K562 (cell line): ENCODE results near the gene EDEM2. TPM values are rescaled to one million over a fixed set of nuclear protein-coding genes. Genes with fewer than 3 reads are reported as not detected.

Source experiments
- ATAC-seq: fragments of 200-7000 bp; cut with Tn5 transposase; 3 replicates; pipeline ENCODE4 v1.9.1; 2020; ENCODE audit warnings: moderate library complexity
- BruUV-seq: library from RNA; stranded (reverse); fragments of 400-500 nt; replicated peaks from 2 replicates; lab custom pipeline; 2021; lab: Mats Ljungman, UMichigan
- CTCF ChIA-PET: fragments of 300-600 bp; formaldehyde crosslinking; extraction: SDS; loops from one replicate; lab custom pipeline; 2021; ENCODE audit warnings: low intra/inter-chr PET ratio; lab: Yijun Ruan, JAX
- POLR2A ChIA-PET: fragments of 300-600, 350-650 bp; sonication (Branson Sonifier 250); formaldehyde crosslinking; extraction: SDS; loops from one replicate; lab custom pipeline; 2021; ENCODE audit warnings: antibody characterized with exemption, inconsistent platforms; lab: Yijun Ruan, JAX
- DNase-seq, 4 experiments: peaks; one replicate each; pipeline versions ENCODE4 v3.0.0 to v3.0.0-alpha.2; 2011 to 2018; ENCODE audit warnings: low spot score in 3 of 4, mixed read lengths in 3 of 4; ENCODE audit errors: extremely low read depth in 1 of 4
- FAIRE-seq: peaks from 2 replicates; lab custom pipeline; 2011; peaks lifted over from hg19 to GRCh38; lab: Jason Lieb, UNC
- H2AFZ ChIP-seq: 2 replicates; pipeline ENCODE4 v1.6.0; 2011; ENCODE audit warnings: low read depth, low read length, control low read depth, inconsistent platforms
- H3K27ac ChIP-seq: fragments of 200-600 bp; 3 replicates; pipeline ENCODE4 v1.8.0; 2011; ENCODE audit warnings: low read depth, mild to moderate bottlenecking, control low read depth, inconsistent platforms, low read length, moderate library complexity, mixed read lengths; ENCODE audit errors: extremely low read depth
- H3K27me3 ChIP-seq, 2 experiments: fragments of 300-600 bp in 1 of 2; 2 replicates in 1 of 2; 3 replicates in 1 of 2; pipeline versions ENCODE4 v1.6.0 to v1.8.0; 2011; ENCODE audit warnings: inconsistent platforms in 2 of 2, low read length in 2 of 2, mild to moderate bottlenecking in 1 of 2, mixed read lengths in 1 of 2, moderate library complexity in 1 of 2; ENCODE audit not compliant: control insufficient read depth in 2 of 2, insufficient read depth in 2 of 2
- H3K36me3 ChIP-seq: fragments of 300-600 bp; 3 replicates; pipeline ENCODE4 v1.8.0; 2011; ENCODE audit warnings: mild to moderate bottlenecking, low read length, inconsistent platforms; ENCODE audit not compliant: control insufficient read depth, insufficient read depth
- H3K4me1 ChIP-seq, 2 experiments: fragments of 200-600 bp in 1 of 2; replicated peaks in 1 of 2; 2 replicates in 1 of 2; 3 replicates in 1 of 2; pipeline versions ENCODE4 v1.5.1 to v1.8.0; 2011; ENCODE audit warnings: inconsistent platforms in 2 of 2, low read length in 2 of 2, mild to moderate bottlenecking in 1 of 2, mixed read lengths in 1 of 2, moderate library complexity in 1 of 2; ENCODE audit not compliant: control insufficient read depth in 2 of 2, insufficient read depth in 2 of 2
- H3K4me2 ChIP-seq: 2 replicates; pipeline ENCODE4 v1.6.1; 2011; ENCODE audit warnings: low read length, control low read depth, inconsistent platforms, mixed read lengths; ENCODE audit not compliant: insufficient read depth
- H3K4me3 ChIP-seq: fragments of 200-600 bp; sonication (generic), shearing (Covaris generic); 2 replicates; pipeline ENCODE4 v1.5.1; 2016; ENCODE audit warnings: control low read depth, inconsistent platforms
- H3K79me2 ChIP-seq: fragments of 200-600 bp; 3 replicates; pipeline ENCODE4 v1.8.0; 2011; ENCODE audit warnings: low read length, inconsistent platforms; ENCODE audit not compliant: control insufficient read depth, insufficient read depth
- H3K9ac ChIP-seq, 2 experiments: 2 replicates each; pipeline versions ENCODE4 v1.6.0 to v1.6.1; 2011; ENCODE audit warnings: low read depth in 2 of 2, low read length in 2 of 2, control low read depth in 1 of 2, inconsistent platforms in 1 of 2, mild to moderate bottlenecking in 1 of 2, mixed read lengths in 1 of 2; ENCODE audit not compliant: insufficient read depth in 1 of 2
- H3K9me1 ChIP-seq: one replicate; pipeline ENCODE4 v1.6.0; 2011; ENCODE audit warnings: inconsistent platforms, mild to moderate bottlenecking, low read length, moderate library complexity; ENCODE audit not compliant: control insufficient read depth, insufficient read depth
- H3K9me3 ChIP-seq: replicated peaks from 2 replicates; pipeline ENCODE4 v1.5.1; 2011; ENCODE audit warnings: low read depth, low read length, inconsistent platforms; ENCODE audit not compliant: control insufficient read depth, insufficient read depth
- H4K20me1 ChIP-seq: replicated peaks from 2 replicates; pipeline ENCODE4 v1.6.1; 2011; ENCODE audit warnings: low read length, inconsistent platforms, mixed read lengths; ENCODE audit not compliant: control insufficient read depth, insufficient read depth
- BMI1 ChIP-seq: fragments of 150-350 bp; IDR thresholded peaks from 2 replicates; pipeline ENCODE4 v1.6.1; 2014; ENCODE audit warnings: low read length
- CEBPB ChIP-seq: fragments of 450-650 bp; IDR thresholded peaks from 2 replicates; pipeline ENCODE4 v1.6.1; 2016; ENCODE audit warnings: missing genetic modification characterization, missing compliant biosample characterization
- CEBPG ChIP-seq, 3 experiments: fragments of 200-800 bp in 1 of 3; sonication (Bioruptor generic) in 1 of 3; sonication (generic) in 1 of 3; formaldehyde crosslinking in 1 of 3; IDR thresholded peaks in 2 of 3; conservative IDR thresholded peaks in 1 of 3; 2 replicates each; pipeline versions ENCODE4 v1.6.1 to v1.8.0; 2016 to 2022; ENCODE audit warnings: missing compliant biosample characterization in 2 of 3, missing genetic modification characterization in 2 of 3, mild to moderate bottlenecking in 1 of 3, missing genetic modification reagents in 1 of 3
- HMG20A ChIP-seq: fragments of 450-650 bp; formaldehyde crosslinking; conservative IDR thresholded peaks from 2 replicates; pipeline ENCODE4 v1.4.0; 2020; ENCODE audit warnings: mild to moderate bottlenecking, mixed read lengths
- MEIS2 ChIP-seq: fragments of 450-650 bp; IDR thresholded peaks from 2 replicates; pipeline ENCODE4 v1.6.1; 2014; ENCODE audit warnings: mild to moderate bottlenecking; ENCODE audit not compliant: partially characterized antibody
- NCOR1 ChIP-seq: fragments of 450-650 bp; IDR thresholded peaks from 2 replicates; pipeline ENCODE4 v1.6.1; 2016; ENCODE audit warnings: mild to moderate bottlenecking, moderate library complexity
- POLR2G ChIP-seq: fragments of 200-400 bp; formaldehyde crosslinking; IDR thresholded peaks from 2 replicates; pipeline ENCODE4 v1.6.1; 2017; ENCODE audit warnings: low read depth, mild to moderate bottlenecking, antibody characterized with exemption, low read length, moderate library complexity
- ZBTB17 ChIP-seq: fragments of 450-650 bp; formaldehyde crosslinking; IDR thresholded peaks from 2 replicates; pipeline ENCODE4 v1.4.0; 2020; ENCODE audit warnings: mild to moderate bottlenecking
- ZFX ChIP-seq: sonication (generic); formaldehyde crosslinking; IDR thresholded peaks from 2 replicates; pipeline ENCODE4 v1.8.0; 2022; ENCODE audit warnings: mild to moderate bottlenecking, missing genetic modification reagents, moderate library complexity
- ZNF347 ChIP-seq: fragments of 450-650 bp; formaldehyde crosslinking; IDR thresholded peaks from 2 replicates; pipeline ENCODE4 v1.4.0; 2020; ENCODE audit warnings: low read depth, mild to moderate bottlenecking, moderate library complexity
- ZNF707 ChIP-seq: fragments of 250-450 bp; sonication (Bioruptor Pico); conservative IDR thresholded peaks from 2 replicates; pipeline ENCODE4 v1.8.0; 2022; ENCODE audit warnings: inconsistent platforms, mild to moderate bottlenecking, moderate library complexity
- ZNF780A ChIP-seq: fragments of 250-450 bp; sonication (Bioruptor Pico); IDR thresholded peaks from 2 replicates; pipeline ENCODE4 v1.5.0; 2021; ENCODE audit warnings: mild to moderate bottlenecking
- WGBS: fragments of 100-300 bp; shearing (Covaris generic); methylation state at CpG from one replicate; pipeline ENCODE4 v1.1.6; 2016; ENCODE audit warnings: low coverage, mixed read lengths; ENCODE audit not compliant: insufficient coverage; ENCODE audit errors: missing lambda C conversion rate; 5-methylcytosine and 5-hydroxymethylcytosine counted together
- in situ Hi-C: fragments of 300-500 bp; cut with MboI; formaldehyde crosslinking; loops from 4 replicates; pipeline ENCODE4 v1.15.0; 2018; ENCODE audit warnings: inconsistent platforms, mixed read lengths
- intact Hi-C: fragments of 100-400 bp; cut with micrococcal nuclease; formaldehyde crosslinking; loops from 2 replicates; pipeline ENCODE4 v1.14.2; 2022
- polyA plus RNA-seq, 8 experiments: library from polyadenylated mRNA; depleted of rRNA in 4 of 8; stranded (reverse) in 5 of 8; unstranded in 3 of 8; fragments of >200 nt; fragmentation: Nextera tagmentation in 2 of 8; fragmentation: Illumina TruSeq in 1 of 8; extraction: Ambion mirVana in 2 of 8; extraction: Trizol in 1 of 8; gene quantifications; 2 replicates each; pipeline versions ENCODE4 v1.2.1 to v1.2.3, GENCODE V29; 2011 to 2014; ENCODE audit warnings: inconsistent platforms in 1 of 8, missing spikeins in 1 of 8
- total RNA-seq, 7 experiments: library from RNA; depleted of rRNA in 6 of 7; stranded (reverse); fragments of >200 nt in 6 of 7; fragmentation: Illumina TruSeq in 2 of 7; extraction: Trizol in 2 of 7; gene quantifications; 2 replicates each; pipeline versions ENCODE4 v1.2.1 to v1.2.3, GENCODE V29; 2011 to 2021; ENCODE audit warnings: low replicate concordance in 1 of 7
- TF ChIP-seq, protein P1 (sequence below): fragments of 250-450 bp; sonication (Bioruptor Pico); IDR thresholded peaks from 2 replicates; pipeline ENCODE4 v1.5.0; 2020; ENCODE audit warnings: mild to moderate bottlenecking, borderline replicate concordance

EDEM2 gene
- total and polyA plus RNA-seq, 9 of the 15 experiments (the other 6 are each of a cell fraction or from before 2014, with no cell fraction given), result 6.9 to 11.0 (median 9.7) TPM

- intact Hi-C loops, result no loop called here
- H3K4me1 ChIP-seq, result no peaks in the 10 kb centered on the region
- BruUV-seq, result no TSS peak
- H4K20me1 ChIP-seq, result no peaks in the 10 kb centered on the region
- no peaks in the 10 kb centered on the region for H3K79me2 ChIP-seq
- H3K27ac ChIP-seq, result no peak overlapping the region
- TF ChIP-seq ZNF707 (no peak), ZNF780A (CRISPR knock-in tag) (no peak), HMG20A (CRISPR knock-in tag) (no peak), NCOR1 (no peak), CEBPB (peak; percentile 70), ZNF347 (CRISPR knock-in tag) (no peak), ZFX (no peak), BMI1 (no peak), POLR2G (no peak), ZBTB17 (CRISPR knock-in tag) (no peak), CEBPG (CRISPR knock-in tag; IDR thresholded peaks at IDR 0.05) (no peak), CEBPG (tag; conservative IDR thresholded peaks at IDR 0.05 in 1 of 2, IDR thresholded peaks at IDR 0.05 in 1 of 2) (peak; percentile 51 to 55; a peak in 3 of 4 replicates), MEIS2 (no peak)
- TF ChIP-seq, protein P1, sequence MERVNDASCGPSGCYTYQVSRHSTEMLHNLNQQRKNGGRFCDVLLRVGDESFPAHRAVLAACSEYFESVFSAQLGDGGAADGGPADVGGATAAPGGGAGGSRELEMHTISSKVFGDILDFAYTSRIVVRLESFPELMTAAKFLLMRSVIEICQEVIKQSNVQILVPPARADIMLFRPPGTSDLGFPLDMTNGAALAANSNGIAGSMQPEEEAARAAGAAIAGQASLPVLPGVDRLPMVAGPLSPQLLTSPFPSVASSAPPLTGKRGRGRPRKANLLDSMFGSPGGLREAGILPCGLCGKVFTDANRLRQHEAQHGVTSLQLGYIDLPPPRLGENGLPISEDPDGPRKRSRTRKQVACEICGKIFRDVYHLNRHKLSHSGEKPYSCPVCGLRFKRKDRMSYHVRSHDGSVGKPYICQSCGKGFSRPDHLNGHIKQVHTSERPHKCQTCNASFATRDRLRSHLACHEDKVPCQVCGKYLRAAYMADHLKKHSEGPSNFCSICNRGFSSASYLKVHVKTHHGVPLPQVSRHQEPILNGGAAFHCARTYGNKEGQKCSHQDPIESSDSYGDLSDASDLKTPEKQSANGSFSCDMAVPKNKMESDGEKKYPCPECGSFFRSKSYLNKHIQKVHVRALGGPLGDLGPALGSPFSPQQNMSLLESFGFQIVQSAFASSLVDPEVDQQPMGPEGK (CRISPR knock-in tag), result no peak
- no peak for FAIRE-seq
- H3K9me3 ChIP-seq, result no peaks in the 10 kb centered on the region
- no peak overlapping the region for H3K4me3 ChIP-seq
- no peaks in the 10 kb centered on the region for H3K27me3 ChIP-seq
- CTCF ChIA-PET, result no interaction called here
- H3K9me1 ChIP-seq, result no peaks in the 10 kb centered on the region
- H2AFZ ChIP-seq, result no peak overlapping the region
- in situ Hi-C loops, result no loop called here
- no peak for DNase-seq
- no peaks in the 10 kb centered on the region for H3K36me3 ChIP-seq
- WGBS, result 45% methylated on average over 3 of the region's 3 CpGs
- H3K4me2 ChIP-seq, result no peak overlapping the region
- POLR2A ChIA-PET, result interaction anchor here (0.9 kb wide), 1 partner anchor 9 kb away, joined by 4 read pairs; no protein-coding TSS in a partner anchor
- no peak overlapping the region for H3K9ac ChIP-seq
- ATAC-seq, result no peak
These were observed 42.3 kb downstream of the EDEM2 start for GRCh38 chr20:35104685-35105295.
